CD4-positive, alpha-beta T cell (primary cell): ENCODE data around the gene ASB5. TPM values are rescaled to one million over a fixed set of nuclear protein-coding genes. Genes with fewer than 3 reads are reported as not detected.
"Not testable (repeated sequence)": the region's sequence is repeated elsewhere in the genome, so short reads cannot be mapped to it uniquely, and the experiment has no call there.

Experiments used
- ATAC-seq: fragments of 200-7000 bp; cut with Tn5 transposase; one replicate; pipeline ENCODE4 v1.10.0; 2022; ENCODE audit warnings: mild to moderate bottlenecking; ENCODE audit not compliant: poor library complexity
- CTCF ChIA-PET: fragments of 350-600 bp; sonication (Branson Sonifier 250); formaldehyde crosslinking; loops from one replicate; lab custom pipeline; 2021; ENCODE audit warnings: antibody characterized with exemption, inconsistent platforms; lab: Charles Lee
- POLR2A ChIA-PET: fragments of 350-600 bp; sonication (Branson Sonifier 250); formaldehyde crosslinking; loops from one replicate; lab custom pipeline; 2021; ENCODE audit warnings: antibody characterized with exemption, inconsistent platforms; lab: Charles Lee
- DNase-seq, 14 experiments: peaks; one replicate each; pipeline ENCODE4 v3.0.0-alpha.2; 2013 to 2020; ENCODE audit warnings: mixed read lengths in 2 of 14
- H3K27ac ChIP-seq, 2 donors: one replicate each; pipeline versions ENCODE4 v1.5.1 to v1.7.0; 2013; ENCODE audit warnings: low read length in 2 of 2, low read depth in 1 of 2, mild to moderate bottlenecking in 1 of 2
- H3K27me3 ChIP-seq, 2 experiments: 1 replicate in 1 of 2; 2 replicates in 1 of 2; pipeline versions ENCODE4 v1.6.1 to v1.7.0; 2013; ENCODE audit warnings: low read length in 2 of 2, control low read depth in 1 of 2, mild to moderate bottlenecking in 1 of 2, moderate library complexity in 1 of 2; ENCODE audit not compliant: insufficient read depth in 2 of 2, control insufficient read depth in 1 of 2
- H3K36me3 ChIP-seq: one replicate; pipeline ENCODE4 v1.6.1; 2013; ENCODE audit warnings: low read length, control low read depth; ENCODE audit not compliant: insufficient read depth
- H3K4me1 ChIP-seq: one replicate; pipeline ENCODE4 v1.6.1; 2013; ENCODE audit warnings: low read length, control low read depth; ENCODE audit not compliant: insufficient read depth
- H3K4me3 ChIP-seq: one replicate; pipeline ENCODE4 v1.5.1; 2013; ENCODE audit warnings: mild to moderate bottlenecking, low read length, moderate library complexity
- H3K9me3 ChIP-seq, 2 experiments: 1 replicate in 1 of 2; 2 replicates in 1 of 2; pipeline versions ENCODE4 v1.6.1 to v1.7.0; 2013; ENCODE audit warnings: low read length in 2 of 2, mild to moderate bottlenecking in 2 of 2, control low read depth in 1 of 2, moderate library complexity in 1 of 2; ENCODE audit not compliant: control insufficient read depth in 1 of 2, insufficient read depth in 1 of 2
- H3K27ac Mint-ChIP-seq: one replicate; pipeline ENCODE4 v1.8.0; 2020; ENCODE audit warnings: mixed read lengths
- H3K27me3 Mint-ChIP-seq: one replicate; pipeline ENCODE4 v1.8.0; 2021; ENCODE audit warnings: mixed read lengths
- H3K36me3 Mint-ChIP-seq: one replicate; pipeline ENCODE4 v1.8.0; 2021; ENCODE audit warnings: low read depth, mixed read lengths
- H3K4me1 Mint-ChIP-seq: one replicate; pipeline ENCODE4 v1.8.0; 2021; ENCODE audit warnings: low read depth, mixed read lengths
- H3K4me3 Mint-ChIP-seq: one replicate; pipeline ENCODE4 v1.8.0; 2020; ENCODE audit warnings: mild to moderate bottlenecking, mixed read lengths
- H3K9me3 Mint-ChIP-seq: one replicate; pipeline ENCODE4 v1.8.0; 2020; ENCODE audit warnings: mixed read lengths
- CTCF ChIP-seq: fragments of 200-600 bp; IDR thresholded peaks from one replicate; pipeline ENCODE4 v1.8.0; 2022; ENCODE audit warnings: antibody characterized with exemption, mild to moderate bottlenecking
- intact Hi-C, 2 experiments: fragments of 100-400 bp; cut with DNase I in 1 of 2; cut with micrococcal nuclease in 1 of 2; formaldehyde crosslinking; loops; one replicate each; pipeline versions ENCODE4 v1.15.1 to v1.9.0; 2023 to 2025; cut with DNase I, micrococcal nuclease
- total RNA-seq, 174 experiments: library from RNA in 2 of 174; stranded (reverse) in 2 of 174; gene quantifications; one replicate each; pipeline ENCODE4 v1.2.3 and lab custom pipeline; 2021 to 2026

Gene ASB5
- total RNA-seq, 2 experiments from 2014 or later: not detected

GRCh38 chr4:176287546-176287945, 18.5 kb upstream of the ASB5 start:
- H3K4me3 Mint-ChIP-seq: no peak overlapping the region
- no peaks in the 10 kb centered on the region for H3K4me1 Mint-ChIP-seq
- DNase-seq (no peak), ATAC-seq (no peak)
- H3K27me3 ChIP-seq: no peaks in the 10 kb centered on the region
- H3K27ac ChIP-seq: no peak overlapping the region
- peaks cover 3% of the 10 kb centered on the region for H3K9me3 Mint-ChIP-seq
- ChIA-PET POLR2A (no interaction called here), CTCF (interaction anchor here (0.6 kb wide), 1 partner anchor 1045 kb away, joined by 3 read pairs; no protein-coding TSS in a partner anchor)
- no peaks in the 10 kb centered on the region for H3K9me3 ChIP-seq
- intact Hi-C loops: no loop called here
- H3K4me1 ChIP-seq: no peaks in the 10 kb centered on the region
- no peak overlapping the region for H3K4me3 ChIP-seq
- H3K27me3 Mint-ChIP-seq: no peaks in the 10 kb centered on the region
- no peaks in the 10 kb centered on the region for H3K36me3 ChIP-seq
- H3K36me3 Mint-ChIP-seq: no peaks in the 10 kb centered on the region
- no peak overlapping the region for H3K27ac Mint-ChIP-seq
- TF ChIP-seq CTCF: no peak

GRCh38 chr4:176286728-176287127, 17.7 kb upstream of the ASB5 start:
- TF ChIP-seq CTCF: no peak
- Histone ChIP-seq H3K4me3 (no peak overlapping the region), H3K36me3 (no peaks in the 10 kb centered on the region), H3K27ac (no peak overlapping the region), H3K4me1 (no peaks in the 10 kb centered on the region), H3K27me3 (no peaks in the 10 kb centered on the region), H3K9me3 (no peaks in the 10 kb centered on the region)
- ChIA-PET POLR2A (no interaction called here), CTCF (no interaction called here)
- H3K27me3 Mint-ChIP-seq: no peaks in the 10 kb centered on the region
- H3K4me1 Mint-ChIP-seq: no peaks in the 10 kb centered on the region
- DNase-seq: no peak
- no peak overlapping the region for H3K27ac Mint-ChIP-seq
- ATAC-seq: no peak
- intact Hi-C loops: no loop called here
- H3K9me3 Mint-ChIP-seq: peaks cover 3% of the 10 kb centered on the region
- H3K36me3 Mint-ChIP-seq: no peaks in the 10 kb centered on the region
- no peak overlapping the region for H3K4me3 Mint-ChIP-seq

DNA sequence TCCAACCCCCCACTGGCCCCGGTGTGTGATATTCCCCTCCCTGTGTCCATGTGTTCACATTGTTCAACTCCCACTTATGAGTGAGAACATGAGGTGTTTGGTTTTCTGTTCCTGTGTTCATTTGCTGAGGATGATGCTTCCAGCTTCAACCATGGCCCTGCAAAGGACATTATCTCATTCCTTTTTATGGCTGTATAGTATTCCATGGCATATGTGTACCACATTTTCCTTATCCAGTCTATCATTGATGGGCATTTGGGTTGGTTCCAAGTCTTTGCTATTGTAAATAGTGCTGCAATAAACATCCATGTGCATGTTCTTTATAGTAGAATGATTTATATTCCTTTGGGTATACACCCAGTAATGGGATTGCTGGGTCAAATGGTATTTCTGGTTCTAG, 10.5 kb upstream of the ASB5 start:
- POLR2A ChIA-PET, H3K27me3 ChIP-seq, H3K4me1 Mint-ChIP-seq, ATAC-seq, H3K36me3 ChIP-seq, CTCF ChIA-PET, H3K36me3 Mint-ChIP-seq, DNase-seq, H3K4me1 ChIP-seq, H3K9me3 ChIP-seq, H3K4me3 Mint-ChIP-seq, intact Hi-C loops, H3K9me3 Mint-ChIP-seq, H3K27ac ChIP-seq, H3K27ac Mint-ChIP-seq, H3K4me3 ChIP-seq: not testable (repeated sequence)
- H3K27me3 Mint-ChIP-seq: peaks cover 33% of the 10 kb centered on the region

GRCh38 chr4:176277162-176277904, 8.3 kb upstream of the ASB5 start:
- TF ChIP-seq CTCF: no peak
- DNase-seq (peak in 6 of 14 experiments; percentile 0 to 21 (median 7)), ATAC-seq (no peak)
- Mint-ChIP-seq H3K27ac (no peak overlapping the region), H3K36me3 (no peaks in the 10 kb centered on the region), H3K27me3 (peaks cover 33% of the 10 kb centered on the region), H3K9me3 (peaks cover 2% of the 10 kb centered on the region), H3K4me3 (no peak overlapping the region), H3K4me1 (no peaks in the 10 kb centered on the region)
- no peaks in the 10 kb centered on the region for H3K9me3 ChIP-seq
- peaks cover 0 to 9% of the 10 kb centered on the region in 2 experiments for H3K27me3 ChIP-seq
- no peaks in the 10 kb centered on the region for H3K4me1 ChIP-seq
- CTCF ChIA-PET: no interaction called here
- no peak overlapping the region for H3K27ac ChIP-seq
- intact Hi-C loops: no loop called here
- H3K36me3 ChIP-seq: no peaks in the 10 kb centered on the region
- no peak overlapping the region for H3K4me3 ChIP-seq
- POLR2A ChIA-PET: no interaction called here
